RWPE1 (cell line): Measurements from ENCODE around the gene ZMYND10.

Experiments used
- CTCF ChIA-PET: fragments of 350-600 bp; sonication (Branson Sonifier 250); formaldehyde crosslinking; extraction: SDS; loops from one replicate; lab custom pipeline; 2021; lab: Yijun Ruan, JAX
- POLR2A ChIA-PET: fragments of 400-600 bp; formaldehyde crosslinking; extraction: SDS; loops from one replicate; lab custom pipeline; 2020; ENCODE audit warnings: antibody characterized with exemption; ENCODE audit not compliant: low non-redundant PET; lab: Yijun Ruan, JAX
- DNase-seq: peaks from one replicate; pipeline ENCODE4 v3.0.0; 2012; ENCODE audit warnings: low spot score
- H3K27ac ChIP-seq: fragments of 450-650 bp; 2 replicates; pipeline ENCODE4 v1.5.1; 2017
- TF ChIP-seq, protein P1 (sequence below): fragments of 450-650 bp; conservative IDR thresholded peaks from 2 replicates; pipeline ENCODE4 v1.5.1; 2017; ENCODE audit warnings: low read depth, mild to moderate bottlenecking

ZMYND10 gene

DNA sequence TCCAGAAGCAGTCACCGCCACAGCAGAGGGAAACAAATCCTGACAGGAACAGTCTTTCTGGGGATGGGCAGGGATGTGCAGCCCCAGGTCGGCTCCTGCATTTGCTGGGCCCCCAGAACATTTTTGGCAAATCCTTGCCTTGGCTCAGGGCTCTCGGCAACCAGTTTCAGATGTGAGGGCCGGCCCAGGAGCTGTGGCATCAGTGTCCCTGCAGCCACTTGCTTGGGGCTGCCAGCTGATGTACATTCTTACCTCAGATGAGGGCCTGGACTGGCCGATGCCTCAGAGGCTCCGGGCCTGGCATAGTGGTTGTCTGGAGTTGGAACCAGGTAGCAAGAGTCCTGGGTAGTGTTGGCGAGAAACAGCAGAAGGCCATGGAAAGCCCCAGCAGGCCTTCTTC is 9.3 kb upstream of the ZMYND10 start:
- CTCF ChIA-PET = no interaction called here

GRCh38 chr3:50354186-50354764 is 8.7 kb upstream of the ZMYND10 start:
- TF ChIP-seq, protein P1, sequence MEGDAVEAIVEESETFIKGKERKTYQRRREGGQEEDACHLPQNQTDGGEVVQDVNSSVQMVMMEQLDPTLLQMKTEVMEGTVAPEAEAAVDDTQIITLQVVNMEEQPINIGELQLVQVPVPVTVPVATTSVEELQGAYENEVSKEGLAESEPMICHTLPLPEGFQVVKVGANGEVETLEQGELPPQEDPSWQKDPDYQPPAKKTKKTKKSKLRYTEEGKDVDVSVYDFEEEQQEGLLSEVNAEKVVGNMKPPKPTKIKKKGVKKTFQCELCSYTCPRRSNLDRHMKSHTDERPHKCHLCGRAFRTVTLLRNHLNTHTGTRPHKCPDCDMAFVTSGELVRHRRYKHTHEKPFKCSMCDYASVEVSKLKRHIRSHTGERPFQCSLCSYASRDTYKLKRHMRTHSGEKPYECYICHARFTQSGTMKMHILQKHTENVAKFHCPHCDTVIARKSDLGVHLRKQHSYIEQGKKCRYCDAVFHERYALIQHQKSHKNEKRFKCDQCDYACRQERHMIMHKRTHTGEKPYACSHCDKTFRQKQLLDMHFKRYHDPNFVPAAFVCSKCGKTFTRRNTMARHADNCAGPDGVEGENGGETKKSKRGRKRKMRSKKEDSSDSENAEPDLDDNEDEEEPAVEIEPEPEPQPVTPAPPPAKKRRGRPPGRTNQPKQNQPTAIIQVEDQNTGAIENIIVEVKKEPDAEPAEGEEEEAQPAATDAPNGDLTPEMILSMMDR = no peak
- CTCF ChIA-PET = interaction anchor here (0.6 kb wide), 1 partner anchor 439 kb away, joined by 3 read pairs; no protein-coding TSS in a partner anchor
- POLR2A ChIA-PET = interaction anchor here (1.1 kb wide), 1 partner anchor 13 kb away, joined by 3 read pairs; the partner anchor contains the start of gene RASSF1

More for the DNA sequence above, 9.3 kb upstream of the ZMYND10 start:
- no peak for DNase-seq
- POLR2A ChIA-PET = interaction anchor here (1.1 kb wide), 1 partner anchor 14 kb away, joined by 3 read pairs; the partner anchor contains the start of gene RASSF1
- TF ChIP-seq, protein P1 = no peak
- H3K27ac ChIP-seq = peak overlapping the region; percentile 77

DNA sequence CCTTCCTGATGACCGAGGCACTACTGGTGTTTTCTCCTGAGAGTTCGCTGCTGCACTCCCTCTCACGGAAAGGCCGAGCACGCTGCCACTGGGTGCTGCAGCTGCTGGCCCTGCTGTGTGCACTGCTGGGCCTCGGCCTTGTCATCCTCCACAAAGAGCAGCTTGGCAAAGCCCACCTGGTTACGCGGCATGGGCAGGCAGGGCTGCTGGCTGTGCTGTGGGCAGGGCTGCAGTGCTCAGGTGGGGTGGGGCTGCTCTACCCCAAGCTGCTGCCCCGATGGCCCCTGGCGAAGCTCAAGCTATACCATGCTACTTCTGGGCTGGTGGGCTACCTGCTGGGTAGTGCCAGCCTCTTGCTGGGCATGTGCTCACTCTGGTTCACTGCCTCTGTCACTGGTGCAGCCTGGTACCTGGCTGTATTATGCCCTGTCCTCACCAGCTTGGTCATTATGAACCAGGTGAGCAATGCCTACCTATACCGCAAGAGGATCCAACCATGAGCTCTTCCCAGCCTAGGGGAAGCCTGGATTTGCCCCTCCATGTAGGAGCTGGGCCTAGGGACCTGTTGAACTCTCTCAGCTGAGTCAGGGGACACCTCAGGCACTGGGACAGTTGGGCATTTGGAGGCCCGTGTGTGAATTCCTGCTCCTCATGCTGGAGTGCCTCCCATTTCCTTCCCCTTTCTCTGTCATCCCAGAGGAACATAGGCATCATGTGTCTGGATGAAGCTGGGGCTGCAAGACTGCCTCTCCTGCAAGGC is 7.9 kb upstream of the ZMYND10 start:
- no peak for DNase-seq
- ChIA-PET POLR2A (interaction anchor here (0.8 to 1.1 kb wide), 2 partner anchors 13 to 14 kb away, joined by 3 to 4 read pairs; partner anchors contain the start of gene RASSF1), CTCF (interaction anchor here (0.8 kb wide), 1 partner anchor 189 kb away, joined by 3 read pairs; no protein-coding TSS in a partner anchor)
- TF ChIP-seq, protein P1 = no peak
- peak overlapping the region; percentile 77 for H3K27ac ChIP-seq

More at GRCh38 chr3:50354186-50354764, 8.7 kb upstream of the ZMYND10 start:
- DNase-seq = no peak
- H3K27ac ChIP-seq = peak overlapping the region; percentile 77

DNA sequence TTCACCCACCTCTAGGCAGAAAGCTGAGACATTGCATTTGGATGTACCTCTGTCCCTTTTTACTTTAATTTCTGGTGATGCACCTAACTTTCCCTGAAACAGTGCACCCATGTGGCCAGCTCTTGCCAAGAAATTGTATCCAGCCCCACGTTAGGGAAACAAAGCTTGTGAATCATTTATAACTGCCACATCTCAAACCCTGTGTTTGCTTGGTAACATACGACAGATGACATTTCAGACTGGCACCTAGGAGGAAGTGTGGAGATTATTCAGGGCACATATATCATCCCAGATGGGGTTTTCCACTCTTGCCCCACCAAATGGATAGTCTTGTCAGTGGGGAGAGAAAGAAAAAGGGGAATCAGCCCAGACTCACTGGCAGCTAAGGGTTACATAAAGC is 7.2 kb upstream of the ZMYND10 start:
- ChIA-PET CTCF (interaction anchor here (0.6 to 0.9 kb wide), 4 partner anchors 9 to 191 kb away, joined by 3 to 4 read pairs (median 3); no protein-coding TSS in a partner anchor), POLR2A (interaction anchor here (0.8 kb wide), 1 partner anchor 15 kb away, joined by 4 read pairs; no protein-coding TSS in a partner anchor)
- peak overlapping the region; percentile 95 for H3K27ac ChIP-seq
- DNase-seq = no peak
- TF ChIP-seq, protein P1 = no peak; the same call in 1 of the 2 replicates

DNA sequence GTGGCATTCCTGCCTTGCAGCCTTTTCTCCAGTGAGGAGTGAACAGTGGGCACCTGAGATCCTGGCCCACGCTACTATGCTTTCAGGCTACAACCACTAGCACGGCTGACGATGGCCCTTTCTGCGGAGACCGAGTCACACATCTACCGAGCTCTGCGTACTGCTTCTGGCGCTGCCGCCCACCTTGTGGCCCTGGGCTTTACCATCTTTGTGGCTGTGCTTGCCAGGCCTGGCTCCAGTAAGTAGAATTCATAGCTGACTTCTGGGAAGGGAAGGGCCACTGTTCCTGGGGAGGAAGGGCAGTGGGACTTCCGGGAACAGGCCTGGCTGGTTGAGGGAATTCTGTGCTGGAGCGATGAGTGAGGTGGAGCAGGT is 5.8 kb upstream of the ZMYND10 start:
- no peak for DNase-seq
- CTCF ChIA-PET = interaction anchor here (0.9 kb wide), 1 partner anchor 191 kb away, joined by 3 read pairs; no protein-coding TSS in a partner anchor
- POLR2A ChIA-PET = no interaction called here
- H3K27ac ChIP-seq = peak overlapping the region; percentile 95
- TF ChIP-seq, protein P1 = no peak
